Endothelial cell of umbilical vein (primary cell): ENCODE data around the gene KCNC1. TPM values are rescaled to one million over a fixed set of nuclear protein-coding genes. Genes with fewer than 3 reads are reported as not detected.

Experiments
- BruUV-seq: library from RNA; stranded (reverse); fragments of 400-500 nt; replicated peaks from 2 replicates; lab custom pipeline; 2021; lab: Mats Ljungman, UMichigan
- CTCF ChIA-PET: fragments of 300-600, 350-600 bp; sonication (Branson Sonifier 250); formaldehyde crosslinking; loops from one replicate; lab custom pipeline; 2021; ENCODE audit warnings: antibody characterized with exemption, inconsistent platforms; lab: Charles Lee
- POLR2A ChIA-PET: fragments of 300-600, 350-600 bp; sonication (Branson Sonifier 250); formaldehyde crosslinking; loops from one replicate; lab custom pipeline; 2021; ENCODE audit warnings: antibody characterized with exemption, inconsistent platforms; lab: Charles Lee
- DNase-seq: peaks from one replicate; pipeline ENCODE4 v3.0.0-alpha.2; 2011; ENCODE audit warnings: low read depth, low spot score
- FAIRE-seq: peaks from 2 replicates; lab custom pipeline; 2011; peaks lifted over from hg19 to GRCh38; lab: Jason Lieb, UNC
- H2AFZ ChIP-seq: 2 replicates; pipeline ENCODE4 v1.6.0; 2012; ENCODE audit warnings: low read depth, low read length, control low read depth, inconsistent platforms
- H3K27ac ChIP-seq: 2 replicates; pipeline ENCODE4 v1.5.1; 2011; ENCODE audit warnings: low read depth, mild to moderate bottlenecking, control low read depth, low read length, moderate library complexity; ENCODE audit not compliant: insufficient read depth
- H3K27me3 ChIP-seq, 2 experiments: 2 replicates each; pipeline versions ENCODE4 v1.6.0 to v1.6.1; 2011; ENCODE audit warnings: low read length in 2 of 2, mixed read lengths in 1 of 2; ENCODE audit not compliant: control insufficient read depth in 2 of 2, insufficient read depth in 2 of 2
- H3K36me3 ChIP-seq, 2 experiments: 2 replicates in 1 of 2; 3 replicates in 1 of 2; pipeline ENCODE4 v1.5.1; 2011; ENCODE audit warnings: low read length in 2 of 2, mild to moderate bottlenecking in 1 of 2, moderate library complexity in 1 of 2; ENCODE audit not compliant: control insufficient read depth in 2 of 2, insufficient read depth in 2 of 2; ENCODE audit errors: extremely low read depth in 1 of 2
- H3K4me1 ChIP-seq: 3 replicates; pipeline ENCODE4 v1.5.1; 2011; ENCODE audit warnings: mild to moderate bottlenecking, low read length; ENCODE audit not compliant: control insufficient read depth, insufficient read depth; ENCODE audit errors: extremely low read depth
- H3K4me2 ChIP-seq: 2 replicates; pipeline ENCODE4 v1.6.1; 2011; ENCODE audit warnings: low read length, control low read depth, mixed read lengths; ENCODE audit not compliant: insufficient read depth
- H3K4me3 ChIP-seq, 3 experiments: fragments of 200-600 bp in 1 of 3; sonication (generic), shearing (Covaris generic) in 1 of 3; replicated peaks in 1 of 3; 2 replicates each; pipeline ENCODE4 v1.5.1; 2011 to 2016; ENCODE audit warnings: control low read depth in 3 of 3, low read length in 3 of 3, mild to moderate bottlenecking in 2 of 3, inconsistent platforms in 1 of 3, low read depth in 1 of 3, moderate library complexity in 1 of 3; ENCODE audit not compliant: insufficient read depth in 1 of 3
- H3K79me2 ChIP-seq: 2 replicates; pipeline ENCODE4 v1.6.0; 2012; ENCODE audit warnings: low read length, inconsistent platforms; ENCODE audit not compliant: control insufficient read depth, insufficient read depth
- H3K9ac ChIP-seq: replicated peaks from 2 replicates; pipeline ENCODE3; 2011; ENCODE audit warnings: low read length, control low read depth; ENCODE audit not compliant: insufficient read depth; ENCODE audit errors: extremely low read depth
- H3K9me1 ChIP-seq: replicated peaks from 3 replicates; pipeline ENCODE4 v1.6.0; 2011; ENCODE audit warnings: mild to moderate bottlenecking, low read length; ENCODE audit not compliant: control insufficient read depth, insufficient read depth; ENCODE audit errors: extremely low read depth
- H3K9me3 ChIP-seq: replicated peaks from 2 replicates; pipeline ENCODE4 v1.5.1; 2012; ENCODE audit warnings: low read length, inconsistent platforms; ENCODE audit not compliant: control insufficient read depth, insufficient read depth
- H4K20me1 ChIP-seq: replicated peaks from 2 replicates; pipeline ENCODE3; 2011; ENCODE audit warnings: mild to moderate bottlenecking, low read length; ENCODE audit not compliant: control insufficient read depth, insufficient read depth; ENCODE audit errors: extremely low read depth
- CTCF ChIP-seq, 2 donors: IDR thresholded peaks; 1 replicate in 1 of 2; 2 replicates in 1 of 2; pipeline ENCODE4 v1.5.1; 2011; ENCODE audit warnings: low read length in 2 of 2, mild to moderate bottlenecking in 2 of 2, moderate library complexity in 2 of 2, control low read depth in 1 of 2, inconsistent platforms in 1 of 2, low read depth in 1 of 2; ENCODE audit not compliant: insufficient read depth in 1 of 2; ENCODE audit errors: extremely low read depth in 1 of 2
- EZH2 ChIP-seq: IDR thresholded peaks from 2 replicates; pipeline ENCODE4 v1.6.1; 2012; ENCODE audit warnings: borderline replicate concordance, low read depth, mild to moderate bottlenecking, moderate library complexity, low read length, inconsistent platforms; ENCODE audit not compliant: severe bottlenecking
- FOS ChIP-seq: IDR thresholded peaks from 2 replicates; pipeline ENCODE4 v1.6.1; 2011; ENCODE audit warnings: mild to moderate bottlenecking, low read length, moderate library complexity, borderline replicate concordance; ENCODE audit not compliant: insufficient read depth
- GATA2 ChIP-seq: IDR thresholded peaks from 2 replicates; pipeline ENCODE4 v1.7.0; 2011; ENCODE audit warnings: low read depth, mild to moderate bottlenecking, moderate library complexity, mixed read lengths, low read length; ENCODE audit not compliant: insufficient read length, insufficient read depth
- JUN ChIP-seq: IDR thresholded peaks from 2 replicates; pipeline ENCODE4 v1.6.1; 2011; ENCODE audit warnings: borderline replicate concordance, low read depth; ENCODE audit not compliant: insufficient read length, insufficient read depth
- MAX ChIP-seq: IDR thresholded peaks from 2 replicates; pipeline ENCODE4 v1.6.1; 2011; ENCODE audit not compliant: insufficient read depth, insufficient read length
- MYC ChIP-seq: IDR thresholded peaks from one replicate; pipeline ENCODE4 v1.6.1; 2011; ENCODE audit warnings: mild to moderate bottlenecking, low read depth, low read length
- POLR2A ChIP-seq: IDR thresholded peaks from 2 replicates; pipeline ENCODE4 v1.6.1; 2012; ENCODE audit warnings: low read depth, mild to moderate bottlenecking, control low read depth, low read length
- POLR2AphosphoS5 ChIP-seq: IDR thresholded peaks from 2 replicates; pipeline ENCODE4 v1.6.1; 2012; ENCODE audit warnings: low read depth, mild to moderate bottlenecking, control low read depth, low read length, moderate library complexity; ENCODE audit not compliant: insufficient read depth
- dilution Hi-C: fragments of 300-500 bp; cut with MboI; formaldehyde crosslinking; loops from one replicate; pipeline ENCODE4 v1.15.0; 2019; ENCODE audit warnings: low sequenced_read_pairs; ENCODE audit not compliant: extremely low pct_ligation_motif_present
- intact Hi-C: fragments of 100-400 bp; cut with micrococcal nuclease; formaldehyde crosslinking; loops from one replicate; pipeline ENCODE4 v1.10.0; 2022
- polyA plus RNA-seq, 4 experiments: library from polyadenylated mRNA; depleted of rRNA in 3 of 4; stranded (reverse) in 3 of 4; unstranded in 1 of 4; fragments of >200 nt; gene quantifications; 2 replicates each; pipeline versions ENCODE4 v1.2.1 to v1.2.3, GENCODE V29; 2011 to 2012; ENCODE audit warnings: missing spikeins in 1 of 4
- total RNA-seq: library from RNA; stranded (reverse); gene quantifications from 2 replicates; pipeline ENCODE4 v1.2.3, GENCODE V29; 2021

KCNC1 gene
- total and polyA plus RNA-seq, 2 donors (not counting 3 experiments of a cell fraction or from before 2014, with no cell fraction given) = not detected

GRCh38 chr11:17779861-17780594 lies 45.4 kb downstream of the KCNC1 start:
- Histone ChIP-seq H3K4me3 (no peak overlapping the region), H2AFZ (no peak overlapping the region), H3K79me2 (no peaks in the 10 kb centered on the region), H4K20me1 (no peaks in the 10 kb centered on the region), H3K9ac (no peak overlapping the region), H3K27ac (no peak overlapping the region), H3K4me2 (no peak overlapping the region), H3K4me1 (no peaks in the 10 kb centered on the region), H3K27me3 (no peaks in the 10 kb centered on the region), H3K9me1 (no peaks in the 10 kb centered on the region), H3K9me3 (no peaks in the 10 kb centered on the region), H3K36me3 (no peaks in the 10 kb centered on the region)
- intact Hi-C loops = no loop called here
- TF ChIP-seq POLR2A (no peak), MYC (no peak), POLR2AphosphoS5 (no peak), MAX (no peak), FOS (no peak), GATA2 (no peak), CTCF (IDR thresholded peaks at IDR 0.05; ENCODE audit: extremely low read depth in 1 of 2, insufficient read depth in 1 of 2, low read depth in 1 of 2, low read length in 2 of 2) (no peak), JUN (no peak), EZH2 (no peak)
- ChIA-PET CTCF (interaction anchor here (1.3 kb wide), 1 partner anchor 13 kb away, joined by 4 read pairs; no protein-coding TSS in a partner anchor), POLR2A (no interaction called here)
- no TSS peak for BruUV-seq
- DNase-seq = no peak
- dilution Hi-C loops = no loop called here
- no peak for FAIRE-seq
